MCF 10A (cell line): ENCODE measurements around the gene TSC2. TPM values are rescaled to one million over a fixed set of nuclear protein-coding genes. Genes with fewer than 3 reads are reported as not detected.

Experiments used
- BruUV-seq: library from RNA; stranded (reverse); fragments of 400-500 nt; replicated peaks from 2 replicates; lab custom pipeline; 2021; lab: Mats Ljungman, UMichigan
- CTCF ChIA-PET: fragments of 300-600 bp; sonication (Branson Sonifier 250); formaldehyde crosslinking; extraction: SDS; loops from one replicate; lab custom pipeline; 2021; ENCODE audit warnings: antibody characterized with exemption, inconsistent platforms; lab: Yijun Ruan, JAX
- POLR2A ChIA-PET: fragments of 300-600, 350-650 bp; sonication (Branson Sonifier 250); formaldehyde crosslinking; extraction: SDS; loops from one replicate; lab custom pipeline; 2020; ENCODE audit warnings: antibody characterized with exemption, inconsistent platforms; lab: Yijun Ruan, JAX
- DNase-seq: peaks from one replicate; pipeline ENCODE4 v3.0.0-alpha.2; 2018; ENCODE audit not compliant: unreplicated experiment
- H3K27ac Mint-ChIP-seq: one replicate; pipeline ENCODE4 v1.8.0; 2022; ENCODE audit warnings: mild to moderate bottlenecking, low read depth, mixed read lengths; ENCODE audit not compliant: unreplicated experiment
- H3K27me3 Mint-ChIP-seq: one replicate; pipeline ENCODE4 v1.8.0; 2022; ENCODE audit warnings: mixed read lengths; ENCODE audit not compliant: insufficient read depth, unreplicated experiment
- H3K36me3 Mint-ChIP-seq: one replicate; pipeline ENCODE4 v1.8.0; 2022; ENCODE audit warnings: mild to moderate bottlenecking, moderate library complexity, mixed read lengths; ENCODE audit not compliant: insufficient read depth, unreplicated experiment
- H3K4me1 Mint-ChIP-seq: one replicate; pipeline ENCODE4 v1.8.0; 2022; ENCODE audit warnings: mixed read lengths; ENCODE audit not compliant: insufficient read depth, unreplicated experiment
- H3K4me3 Mint-ChIP-seq: one replicate; pipeline ENCODE4 v1.8.0; 2022; ENCODE audit warnings: mild to moderate bottlenecking, moderate library complexity, mixed read lengths; ENCODE audit not compliant: unreplicated experiment
- H3K9me3 Mint-ChIP-seq: one replicate; pipeline ENCODE4 v1.8.0; 2022; ENCODE audit warnings: mixed read lengths; ENCODE audit not compliant: unreplicated experiment
- CTCF ChIP-seq: fragments of 200-600 bp; IDR thresholded peaks from one replicate; pipeline ENCODE4 v1.8.0; 2022; ENCODE audit warnings: antibody characterized with exemption, mild to moderate bottlenecking; ENCODE audit not compliant: unreplicated experiment
- intact Hi-C: fragments of 100-400 bp; cut with micrococcal nuclease; formaldehyde crosslinking; loops from 2 replicates; pipeline ENCODE4 v1.14.1; 2022
- total RNA-seq: library from RNA; stranded (reverse); gene quantifications from 2 replicates; pipeline ENCODE4 v1.2.3, GENCODE V29; 2022

Gene TSC2
- total RNA-seq, 1 experiment from 2014 or later = 99.8 TPM

GRCh38 chr16:2038382-2039231 lies 9.2 kb upstream of the TSC2 start:
- H3K4me1 Mint-ChIP-seq = peaks cover 6% of the 10 kb centered on the region
- H3K27ac Mint-ChIP-seq = no peak overlapping the region
- no peak for DNase-seq
- no peak for TF ChIP-seq CTCF
- ChIA-PET POLR2A (interaction anchor here (0.6 to 1.0 kb wide), 3 partner anchors 46 to 117 kb away, joined by 3 to 4 read pairs (median 3); partner anchors contain the start of gene TRAF7), CTCF (interaction anchor here (0.6 to 0.9 kb wide), 2 partner anchors 102 to 221 kb away, joined by 3 read pairs; no protein-coding TSS in a partner anchor)
- intact Hi-C loops = no loop called here
- BruUV-seq = no TSS peak
- no peak overlapping the region for H3K4me3 Mint-ChIP-seq
- H3K27me3 Mint-ChIP-seq = no peaks in the 10 kb centered on the region
- H3K9me3 Mint-ChIP-seq = no peaks in the 10 kb centered on the region
- H3K36me3 Mint-ChIP-seq = no peaks in the 10 kb centered on the region

GRCh38 chr16:2039274-2040031 lies 8.3 kb upstream of the TSC2 start:
- Mint-ChIP-seq H3K4me3 (no peak overlapping the region), H3K9me3 (no peaks in the 10 kb centered on the region), H3K4me1 (peaks cover 6% of the 10 kb centered on the region), H3K27ac (no peak overlapping the region), H3K27me3 (no peaks in the 10 kb centered on the region), H3K36me3 (no peaks in the 10 kb centered on the region)
- CTCF ChIA-PET = interaction anchor here (0.6 to 0.9 kb wide), 3 partner anchors 101 to 220 kb away, joined by 3 read pairs; no protein-coding TSS in a partner anchor
- intact Hi-C loops = no loop called here
- no peak for DNase-seq
- POLR2A ChIA-PET = interaction anchor here (1.0 kb wide), 2 partner anchors 31 to 45 kb away, joined by 3 read pairs; no protein-coding TSS in a partner anchor
- BruUV-seq = no TSS peak
- no peak for TF ChIP-seq CTCF

GRCh38 chr16:2040041-2040786 lies 7.6 kb upstream of the TSC2 start:
- Mint-ChIP-seq H3K36me3 (no peaks in the 10 kb centered on the region), H3K27me3 (no peaks in the 10 kb centered on the region), H3K4me1 (peaks cover 6% of the 10 kb centered on the region), H3K4me3 (no peak overlapping the region), H3K9me3 (no peaks in the 10 kb centered on the region), H3K27ac (peak overlapping the region; percentile 27)
- intact Hi-C loops = no loop called here
- DNase-seq = no peak
- CTCF ChIA-PET = interaction anchor here (0.6 to 0.7 kb wide), 2 partner anchors 43 to 202 kb away, joined by 3 read pairs; no protein-coding TSS in a partner anchor
- TF ChIP-seq CTCF = no peak
- POLR2A ChIA-PET = interaction anchor here (1.0 to 1.8 kb wide), 5 partner anchors 8 to 115 kb away, joined by 3 to 9 read pairs (median 4); no protein-coding TSS in a partner anchor
- BruUV-seq = no TSS peak
